Keratinocyte (primary cell): ENCODE measurements around the gene KIF3A. TPM values are rescaled to one million over a fixed set of nuclear protein-coding genes. Genes with fewer than 3 reads are reported as not detected.

Experiments used
- DNase-seq: peaks from one replicate; pipeline ENCODE4 v3.0.0-alpha.2; 2011; ENCODE audit warnings: low read depth, missing footprints, low spot score
- FAIRE-seq: peaks from 2 replicates; lab custom pipeline; 2011; peaks lifted over from hg19 to GRCh38; lab: Jason Lieb, UNC
- H2AFZ ChIP-seq: 2 replicates; pipeline ENCODE4 v1.6.0; 2012; ENCODE audit warnings: low read length, control low read depth, inconsistent platforms; ENCODE audit not compliant: control insufficient read depth
- H3K27ac ChIP-seq: 2 replicates; pipeline ENCODE4 v1.5.1; 2011; ENCODE audit warnings: low read length; ENCODE audit not compliant: control insufficient read depth, insufficient read depth
- H3K27me3 ChIP-seq: 3 replicates; pipeline ENCODE4 v1.6.0; 2011; ENCODE audit warnings: low read length; ENCODE audit not compliant: control insufficient read depth, insufficient read depth; ENCODE audit errors: extremely low read depth
- H3K36me3 ChIP-seq, 2 experiments: 2 replicates in 1 of 2; 3 replicates in 1 of 2; pipeline ENCODE4 v1.5.1; 2011; ENCODE audit warnings: low read length in 2 of 2, mild to moderate bottlenecking in 1 of 2; ENCODE audit not compliant: control insufficient read depth in 2 of 2, insufficient read depth in 2 of 2; ENCODE audit errors: extremely low read depth in 1 of 2
- H3K4me1 ChIP-seq: 3 replicates; pipeline ENCODE4 v1.5.1; 2011; ENCODE audit warnings: low read length; ENCODE audit not compliant: control insufficient read depth, insufficient read depth; ENCODE audit errors: extremely low read depth
- H3K4me2 ChIP-seq: 3 replicates; pipeline ENCODE4 v1.6.0; 2011; ENCODE audit warnings: low read depth, low read length; ENCODE audit not compliant: control insufficient read depth, insufficient read depth; ENCODE audit errors: extremely low read depth
- H3K4me3 ChIP-seq, 3 experiments: fragments of 200-600 bp in 1 of 3; sonication (generic) in 1 of 3; 2 replicates in 2 of 3; 3 replicates in 1 of 3; pipeline ENCODE4 v1.5.1; 2011 to 2016; ENCODE audit warnings: low read length in 3 of 3, mild to moderate bottlenecking in 3 of 3, control low read depth in 2 of 3, inconsistent platforms in 1 of 3, low read depth in 1 of 3, mixed read lengths in 1 of 3, mixed run types in 1 of 3, moderate library complexity in 1 of 3; ENCODE audit not compliant: control insufficient read depth in 2 of 3, insufficient read depth in 2 of 3; ENCODE audit errors: extremely low read depth in 1 of 3
- H3K79me2 ChIP-seq: 2 replicates; pipeline ENCODE4 v1.6.0; 2012; ENCODE audit warnings: low read length; ENCODE audit not compliant: control insufficient read depth, insufficient read depth
- H3K9ac ChIP-seq: 3 replicates; pipeline ENCODE4 v1.6.0; 2011; ENCODE audit warnings: low read length; ENCODE audit not compliant: control insufficient read depth, insufficient read depth; ENCODE audit errors: extremely low read depth
- H3K9me1 ChIP-seq: 3 replicates; pipeline ENCODE4 v1.6.0; 2011; ENCODE audit warnings: low read length; ENCODE audit not compliant: control insufficient read depth, insufficient read depth; ENCODE audit errors: extremely low read depth
- H3K9me3 ChIP-seq: 2 replicates; pipeline ENCODE4 v1.5.1; 2012; ENCODE audit warnings: low read depth, low read length; ENCODE audit not compliant: control insufficient read depth
- H4K20me1 ChIP-seq: 3 replicates; pipeline ENCODE4 v1.6.0; 2011; ENCODE audit warnings: low read length; ENCODE audit not compliant: control insufficient read depth, insufficient read depth; ENCODE audit errors: extremely low read depth
- CTCF ChIP-seq, 3 experiments: IDR thresholded peaks in 1 of 3; conservative IDR thresholded peaks in 1 of 3; optimal IDR thresholded peaks in 1 of 3; 2 replicates in 2 of 3; 3 replicates in 1 of 3; pipeline versions ENCODE3 to v1.5.1; 2011; ENCODE audit warnings: low read length in 3 of 3, mild to moderate bottlenecking in 3 of 3, moderate library complexity in 2 of 3, control low read depth in 1 of 3, inconsistent platforms in 1 of 3; ENCODE audit not compliant: insufficient read depth in 2 of 3; ENCODE audit errors: extremely low read depth in 1 of 3
- EZH2 ChIP-seq: IDR thresholded peaks from one replicate; pipeline ENCODE4 v1.6.1; 2012; ENCODE audit warnings: inconsistent platforms, mild to moderate bottlenecking, low read length, moderate library complexity
- dilution Hi-C: fragments of 300-500 bp; cut with MboI; formaldehyde crosslinking; loops from one replicate; pipeline ENCODE4 v1.7.0; 2020; ENCODE audit warnings: low sequenced_read_pairs; ENCODE audit not compliant: extremely low pct_ligation_motif_present
- polyA plus RNA-seq, 5 experiments: library from polyadenylated mRNA; depleted of rRNA in 3 of 5; stranded (reverse) in 3 of 5; stranded (forward) in 1 of 5; unstranded in 1 of 5; fragments of >200 nt; gene quantifications; 1 replicate in 1 of 5; 2 replicates in 3 of 5; 3 replicates in 1 of 5; pipeline versions ENCODE4 v1.2.1 to v1.2.3, GENCODE V29; 2011 to 2012; ENCODE audit warnings: missing spikeins in 2 of 5, low read depth in 1 of 5, low replicate concordance in 1 of 5

Gene KIF3A
- polyA plus RNA-seq, 1 donor (not counting 4 experiments of a cell fraction or from before 2014, with no cell fraction given) = 15.4 TPM

GRCh38 chr5:132667309-132667708, 70.0 kb downstream of the KIF3A start:
- no peak overlapping the region for H3K27ac ChIP-seq
- no peaks in the 10 kb centered on the region for H3K36me3 ChIP-seq
- no peaks in the 10 kb centered on the region for H3K27me3 ChIP-seq
- no peaks in the 10 kb centered on the region for H3K9me1 ChIP-seq
- DNase-seq (no peak), FAIRE-seq (no peak)
- no peaks in the 10 kb centered on the region for H3K9me3 ChIP-seq
- H3K4me2 ChIP-seq = no peak overlapping the region
- no peaks in the 10 kb centered on the region for H3K4me1 ChIP-seq
- H2AFZ ChIP-seq = no peak overlapping the region
- H4K20me1 ChIP-seq = no peaks in the 10 kb centered on the region
- TF ChIP-seq CTCF (optimal IDR thresholded peaks at IDR 0.05 in 1 of 3, IDR thresholded peaks at IDR 0.05 in 1 of 3, conservative IDR thresholded peaks at IDR 0.05 in 1 of 3; ENCODE audit: extremely low read depth in 1 of 3, insufficient read depth in 2 of 3, low read length in 3 of 3) (no peak), EZH2 (no peak)
- H3K9ac ChIP-seq = no peak overlapping the region
- no peak overlapping the region for H3K4me3 ChIP-seq
- no peaks in the 10 kb centered on the region for H3K79me2 ChIP-seq
- dilution Hi-C loops = no loop called here

GRCh38 chr5:132666310-132667123, 70.8 kb downstream of the KIF3A start:
- FAIRE-seq (no peak), DNase-seq (no peak)
- H3K4me1 ChIP-seq = no peaks in the 10 kb centered on the region
- no peak overlapping the region for H2AFZ ChIP-seq
- H3K27me3 ChIP-seq = no peaks in the 10 kb centered on the region
- no peak overlapping the region for H3K9ac ChIP-seq
- H3K27ac ChIP-seq = no peak overlapping the region
- H3K9me3 ChIP-seq = no peaks in the 10 kb centered on the region
- H3K4me2 ChIP-seq = no peak overlapping the region
- H3K9me1 ChIP-seq = no peaks in the 10 kb centered on the region
- no peaks in the 10 kb centered on the region for H4K20me1 ChIP-seq
- no peaks in the 10 kb centered on the region for H3K79me2 ChIP-seq
- dilution Hi-C loops = no loop called here
- TF ChIP-seq CTCF (optimal IDR thresholded peaks at IDR 0.05 in 1 of 3, IDR thresholded peaks at IDR 0.05 in 1 of 3, conservative IDR thresholded peaks at IDR 0.05 in 1 of 3; ENCODE audit: extremely low read depth in 1 of 3, insufficient read depth in 2 of 3, low read length in 3 of 3) (no peak), EZH2 (no peak)
- H3K36me3 ChIP-seq = no peaks in the 10 kb centered on the region
- H3K4me3 ChIP-seq = no peak overlapping the region
